Effector CD8-positive, alpha-beta T cell (primary cell): ENCODE results near the gene PLA2G4A.

Experiments used
- DNase-seq: peaks from one replicate; lab custom pipeline; 2025; lab: John Stamatoyannopoulos, UW

PLA2G4A gene

GRCh38 chr1:186977266-186977957, 148.7 kb downstream of the PLA2G4A start:
- DNase-seq, result no peak

- DNase-seq, result no peak
Observed at GRCh38 chr1:186978596-186979556, 150.1 kb downstream of the PLA2G4A start.

GRCh38 chr1:186980400-186980799, 151.7 kb downstream of the PLA2G4A start:
- DNase-seq, result no peak

GRCh38 chr1:186982116-186982515, 153.4 kb downstream of the PLA2G4A start:
- no peak for DNase-seq

GRCh38 chr1:186983327-186983726, 154.6 kb downstream of the PLA2G4A start:
- DNase-seq, result no peak

- DNase-seq, result no peak
Observed at GRCh38 chr1:186984959-186985358, 156.2 kb downstream of the PLA2G4A start.

- DNase-seq, result no peak
Observed at GRCh38 chr1:186985889-186986491, 157.2 kb downstream of the PLA2G4A start.

- no peak for DNase-seq
Observed at GRCh38 chr1:186987065-186987464, 158.3 kb downstream of the PLA2G4A start.

- DNase-seq, result no peak
Observed at GRCh38 chr1:186987769-186988168, 159.0 kb downstream of the PLA2G4A start.

- no peak for DNase-seq
Observed at GRCh38 chr1:186993996-186994395, 165.2 kb downstream of the PLA2G4A start.

GRCh38 chr1:186994897-186995296, 166.1 kb downstream of the PLA2G4A start:
- DNase-seq, result no peak

GRCh38 chr1:186996816-186997215, 168.1 kb downstream of the PLA2G4A start:
- no peak for DNase-seq

GRCh38 chr1:186997877-186998276, 169.1 kb downstream of the PLA2G4A start:
- no peak for DNase-seq

- no peak for DNase-seq
Observed at GRCh38 chr1:186999506-186999905, 170.8 kb downstream of the PLA2G4A start.

- DNase-seq, result no peak
Observed at GRCh38 chr1:187001198-187001889, 172.6 kb downstream of the PLA2G4A start.

GRCh38 chr1:187003353-187003752, 174.6 kb downstream of the PLA2G4A start:
- DNase-seq, result no peak

- no peak for DNase-seq
Observed at GRCh38 chr1:187006896-187007295, 178.1 kb downstream of the PLA2G4A start.

GRCh38 chr1:187009320-187009719, 180.6 kb downstream of the PLA2G4A start:
- no peak for DNase-seq

- DNase-seq, result no peak
Observed at GRCh38 chr1:187010571-187011309, 182.0 kb downstream of the PLA2G4A start.

- no peak for DNase-seq
Observed at GRCh38 chr1:187013582-187014200, 184.9 kb downstream of the PLA2G4A start.

- DNase-seq, result no peak
Observed at GRCh38 chr1:187018291-187018690, 189.5 kb downstream of the PLA2G4A start.
